Esophagus muscularis mucosa (tissue), 4 donors: ENCODE results near the gene HYDIN. TPM values are rescaled to one million over a fixed set of nuclear protein-coding genes. Genes with fewer than 3 reads are reported as not detected.
"Not testable (repeated sequence)": the region's sequence is repeated elsewhere in the genome, so short reads cannot be mapped to it uniquely, and the experiment has no call there.

Experiments used
- DNase-seq: peaks from one replicate; pipeline ENCODE4 v3.0.0-alpha.2; 2017; ENCODE audit errors: extremely low spot score
- H3K27ac ChIP-seq, 4 donors: fragments of 200-600 bp; sonication (generic); replicated peaks in 1 of 4; 1 replicate in 3 of 4; 2 replicates in 1 of 4; pipeline ENCODE4 v1.5.1; 2016 to 2019; ENCODE audit warnings: mild to moderate bottlenecking in 1 of 4
- H3K27me3 ChIP-seq, 4 donors: fragments of 200-600 bp; sonication (generic); one replicate each; pipeline versions ENCODE4 v1.5.1 to v1.6.0; 2016 to 2019
- H3K36me3 ChIP-seq, 4 donors: fragments of 200-600 bp; sonication (generic); one replicate each; pipeline ENCODE4 v1.5.1; 2016 to 2019
- H3K4me1 ChIP-seq, 4 donors: fragments of 200-600 bp; sonication (generic); one replicate each; pipeline ENCODE4 v1.5.1; 2016 to 2019
- H3K4me3 ChIP-seq, 4 donors: fragments of 200-600 bp; sonication (generic); 1 replicate in 2 of 4; 2 replicates in 2 of 4; pipeline ENCODE4 v1.5.1; 2016 to 2019; ENCODE audit warnings: mild to moderate bottlenecking in 4 of 4, moderate library complexity in 1 of 4
- H3K9me3 ChIP-seq, 4 donors: fragments of 200-600 bp; sonication (generic); 1 replicate in 3 of 4; 2 replicates in 1 of 4; pipeline ENCODE4 v1.5.1; 2016 to 2019
- WGBS: methylation state at CpG from one replicate; pipeline ENCODE4 v1.1.5; 2018; 5-methylcytosine and 5-hydroxymethylcytosine counted together
- intact Hi-C: fragments of 100-400 bp; cut with DNase I; formaldehyde crosslinking; loops from one replicate; pipeline ENCODE4 v1.15.1; 2023
- total RNA-seq, 4 donors: library from RNA; depleted of rRNA; stranded (reverse); fragments of >200 nt; gene quantifications; one replicate each; pipeline versions ENCODE4 v1.1.0 to v1.2.1, GENCODE V29; 2016

The HYDIN gene
- total RNA-seq, 4 donors from 2014 or later, result 0.32 to 2.6 (median 1.5) TPM

GRCh38 chr16:71028032-71028727 is 202.3 kb downstream of the HYDIN start:
- H3K27ac ChIP-seq, intact Hi-C loops, H3K4me3 ChIP-seq, H3K27me3 ChIP-seq, DNase-seq, H3K9me3 ChIP-seq, H3K36me3 ChIP-seq, H3K4me1 ChIP-seq: not testable (repeated sequence)
- WGBS, result 49% methylated on average over 7 of the region's 8 CpGs

- intact Hi-C loops, H3K27ac ChIP-seq, H3K36me3 ChIP-seq, H3K4me3 ChIP-seq, H3K27me3 ChIP-seq, DNase-seq, H3K9me3 ChIP-seq, H3K4me1 ChIP-seq: not testable (repeated sequence)
- WGBS, result no CpG with 5 or more reads among the region's 8 CpGs
Observed at GRCh38 chr16:71027511-71027910, 203.0 kb downstream of the HYDIN start.

- H3K27ac ChIP-seq, H3K36me3 ChIP-seq, H3K27me3 ChIP-seq, H3K4me3 ChIP-seq, intact Hi-C loops, H3K4me1 ChIP-seq, DNase-seq, H3K9me3 ChIP-seq: not testable (repeated sequence)
- 43% methylated on average over 3 of the region's 3 CpGs for WGBS
Observed at GRCh38 chr16:71023851-71024439, 206.6 kb downstream of the HYDIN start.

- WGBS, result 76% methylated on average over 3 of the region's 5 CpGs
- DNase-seq, H3K27ac ChIP-seq, H3K9me3 ChIP-seq, intact Hi-C loops, H3K4me3 ChIP-seq, H3K27me3 ChIP-seq, H3K36me3 ChIP-seq, H3K4me1 ChIP-seq: not testable (repeated sequence)
Observed at GRCh38 chr16:71021961-71022537, 208.5 kb downstream of the HYDIN start.

GRCh38 chr16:71019067-71019682 is 211.3 kb downstream of the HYDIN start:
- H3K27me3 ChIP-seq, H3K4me1 ChIP-seq, H3K27ac ChIP-seq, intact Hi-C loops, H3K9me3 ChIP-seq, DNase-seq, H3K4me3 ChIP-seq, H3K36me3 ChIP-seq: not testable (repeated sequence)
- 74% methylated on average over 4 of the region's 6 CpGs for WGBS

- H3K27me3 ChIP-seq, H3K36me3 ChIP-seq, H3K9me3 ChIP-seq, H3K4me3 ChIP-seq, H3K4me1 ChIP-seq, intact Hi-C loops, DNase-seq, H3K27ac ChIP-seq: not testable (repeated sequence)
- no CpG with 5 or more reads among the region's 10 CpGs for WGBS
Observed at GRCh38 chr16:71015419-71015818, 215.1 kb downstream of the HYDIN start.

- no CpG with 5 or more reads among the region's 3 CpGs for WGBS
- H3K27ac ChIP-seq, H3K9me3 ChIP-seq, intact Hi-C loops, H3K4me1 ChIP-seq, H3K36me3 ChIP-seq, H3K4me3 ChIP-seq, DNase-seq, H3K27me3 ChIP-seq: not testable (repeated sequence)
Observed at GRCh38 chr16:71009440-71010223, 220.9 kb downstream of the HYDIN start.

- H3K4me3 ChIP-seq, H3K36me3 ChIP-seq, H3K9me3 ChIP-seq, H3K4me1 ChIP-seq, H3K27me3 ChIP-seq, H3K27ac ChIP-seq, intact Hi-C loops, DNase-seq: not testable (repeated sequence)
- 60% methylated on average over 1 of the region's 3 CpGs for WGBS
Observed at GRCh38 chr16:71006516-71006915, 224.0 kb downstream of the HYDIN start.

- H3K27ac ChIP-seq, H3K4me1 ChIP-seq, DNase-seq, H3K4me3 ChIP-seq, intact Hi-C loops, H3K9me3 ChIP-seq, H3K27me3 ChIP-seq, H3K36me3 ChIP-seq: not testable (repeated sequence)
- 9% methylated on average over 2 of the region's 2 CpGs for WGBS
Observed at GRCh38 chr16:70999735-71000134, 230.8 kb downstream of the HYDIN start.

GRCh38 chr16:70995799-70996198 is 234.7 kb downstream of the HYDIN start:
- H3K4me3 ChIP-seq, H3K9me3 ChIP-seq, DNase-seq, H3K36me3 ChIP-seq, intact Hi-C loops, H3K27ac ChIP-seq, H3K4me1 ChIP-seq, H3K27me3 ChIP-seq: not testable (repeated sequence)
- 83% methylated on average over 1 of the region's 2 CpGs for WGBS

- intact Hi-C loops, H3K4me1 ChIP-seq, H3K36me3 ChIP-seq, H3K27me3 ChIP-seq, H3K27ac ChIP-seq, DNase-seq, H3K9me3 ChIP-seq, H3K4me3 ChIP-seq: not testable (repeated sequence)
- 78% methylated on average over 1 of the region's 4 CpGs for WGBS
Observed at GRCh38 chr16:70992511-70992910, 238.0 kb downstream of the HYDIN start.

- intact Hi-C loops, H3K4me1 ChIP-seq, H3K36me3 ChIP-seq, H3K9me3 ChIP-seq, H3K4me3 ChIP-seq, DNase-seq, H3K27ac ChIP-seq, H3K27me3 ChIP-seq: not testable (repeated sequence)
- WGBS, result 52% methylated on average over 6 of the region's 9 CpGs
Observed at GRCh38 chr16:70987019-70987715, 243.4 kb downstream of the HYDIN start.
